ENCODE measurements around the gene SCNN1A.

Gene SCNN1A

GRCh38 chr12:6315704-6316597 is 59.4 kb downstream of the SCNN1A start:
- no peak for DNase-seq

DNA sequence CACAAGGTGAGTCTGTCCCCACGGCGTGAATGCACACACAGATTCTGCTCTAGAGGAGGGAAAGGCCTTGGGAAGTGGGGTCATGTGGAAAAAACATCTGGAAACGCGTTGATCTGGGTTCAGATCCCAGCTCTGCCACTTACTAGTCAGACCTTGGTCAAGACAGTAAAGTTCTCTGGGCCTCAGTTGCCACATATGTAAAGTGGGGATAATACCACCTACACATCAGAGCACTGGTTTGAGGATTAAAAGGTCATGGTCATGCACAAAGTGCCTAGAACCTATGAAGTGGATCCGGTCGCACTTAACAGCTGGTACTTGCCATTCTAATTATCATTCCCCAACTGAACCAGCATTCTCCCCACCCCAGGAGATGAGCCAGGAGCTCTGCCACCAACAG is 60.2 kb downstream of the SCNN1A start:
- DNase-seq: no peak

DNA sequence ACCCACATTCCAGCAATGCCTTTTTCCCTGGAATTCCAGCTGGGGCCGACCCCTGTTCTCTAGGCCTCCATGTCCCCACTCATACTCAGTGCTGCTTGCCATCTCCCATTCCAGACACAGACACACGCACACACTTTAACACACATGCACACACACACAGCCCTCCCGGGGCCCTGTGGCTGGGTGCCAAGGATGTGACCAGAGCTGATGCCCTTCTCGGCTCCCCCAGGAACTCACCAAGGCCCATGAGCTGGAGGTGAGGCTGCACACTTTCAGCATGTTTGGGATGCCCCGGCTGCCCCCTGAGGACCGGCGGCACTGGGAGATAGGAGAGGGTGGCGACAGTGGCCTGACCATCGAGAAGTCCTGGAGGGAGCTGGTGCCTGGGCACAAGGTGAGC is 60.6 kb downstream of the SCNN1A start:
- no peak for DNase-seq

DNA sequence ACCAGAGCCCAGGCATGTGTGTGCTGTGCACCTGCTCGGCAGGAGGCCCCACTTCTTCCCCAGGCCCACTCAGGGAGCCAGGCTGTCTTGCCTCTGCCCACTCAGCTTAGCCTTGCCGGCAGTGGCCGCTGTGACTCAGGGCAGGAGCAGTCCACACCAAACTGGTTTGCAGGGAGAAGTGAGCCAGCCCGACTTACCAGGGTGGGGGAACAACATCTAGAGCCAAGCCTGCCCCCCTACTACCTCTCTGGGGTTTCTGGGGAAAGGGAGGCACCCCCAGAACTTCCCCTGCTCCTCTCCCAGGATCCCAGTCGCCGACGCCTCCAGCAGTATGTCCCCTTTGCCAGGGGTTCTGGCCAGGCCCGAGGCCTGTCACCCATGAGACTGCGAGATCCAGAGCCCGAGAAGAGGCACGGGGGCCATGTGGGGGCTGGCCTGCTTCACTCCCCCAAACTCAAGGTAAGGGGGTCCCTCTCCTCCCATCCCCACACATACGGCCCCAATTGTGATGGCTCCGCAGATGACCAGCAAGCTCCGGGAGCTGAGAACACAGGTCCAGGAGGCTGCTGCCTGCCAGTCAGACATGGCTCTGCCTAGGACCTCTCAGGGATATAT is 61.9 kb downstream of the SCNN1A start:
- DNase-seq: no peak

DNA sequence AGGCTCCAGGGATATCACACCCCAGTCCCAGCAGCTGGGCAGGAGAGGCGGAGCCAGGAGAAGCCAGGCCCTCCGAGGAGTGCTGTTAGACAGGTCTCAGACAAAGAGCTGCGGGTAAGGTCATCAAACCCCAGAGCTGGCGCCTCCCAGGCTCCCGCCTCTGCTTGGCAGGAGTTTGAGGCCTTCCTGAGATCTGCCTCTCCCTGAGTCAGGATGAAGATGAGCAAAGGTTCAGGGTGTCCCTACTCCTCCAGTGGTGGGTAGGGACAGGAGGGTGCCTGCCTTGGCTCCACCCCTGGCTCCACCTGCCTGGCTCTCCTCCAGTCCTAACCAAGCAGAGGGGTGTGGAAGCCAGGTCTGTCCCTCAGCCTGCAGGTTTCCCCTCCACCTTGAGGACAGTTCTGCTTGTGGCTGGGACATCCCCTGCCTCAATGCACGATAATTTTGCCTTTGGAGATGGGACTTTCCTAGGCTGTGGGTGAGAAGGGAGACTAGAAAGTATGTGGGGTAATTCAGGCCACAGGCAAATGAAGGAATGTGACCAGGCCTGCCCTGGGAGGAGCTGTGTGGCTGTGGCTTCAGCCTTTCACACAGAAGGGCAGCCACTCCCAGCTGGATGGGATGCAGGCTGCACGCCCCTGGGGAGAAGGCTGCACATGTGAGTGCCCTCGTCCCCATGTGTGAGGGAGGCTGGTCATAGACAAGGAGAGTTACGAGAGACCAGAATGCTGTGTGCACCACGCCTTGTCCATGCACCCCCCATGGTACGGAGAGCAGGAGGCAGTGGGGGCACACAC is 62.6 kb downstream of the SCNN1A start:
- DNase-seq: no peak

- no peak for DNase-seq
These were observed 63.4 kb downstream of the SCNN1A start for GRCh38 chr12:6311822-6312528.

- no peak for DNase-seq
These were observed 64.4 kb downstream of the SCNN1A start for GRCh38 chr12:6310771-6311610.

GRCh38 chr12:6307529-6307928 is 67.8 kb downstream of the SCNN1A start:
- DNase-seq: no peak

- no peak for DNase-seq
These were observed 68.7 kb downstream of the SCNN1A start for GRCh38 chr12:6306599-6307220.

DNA sequence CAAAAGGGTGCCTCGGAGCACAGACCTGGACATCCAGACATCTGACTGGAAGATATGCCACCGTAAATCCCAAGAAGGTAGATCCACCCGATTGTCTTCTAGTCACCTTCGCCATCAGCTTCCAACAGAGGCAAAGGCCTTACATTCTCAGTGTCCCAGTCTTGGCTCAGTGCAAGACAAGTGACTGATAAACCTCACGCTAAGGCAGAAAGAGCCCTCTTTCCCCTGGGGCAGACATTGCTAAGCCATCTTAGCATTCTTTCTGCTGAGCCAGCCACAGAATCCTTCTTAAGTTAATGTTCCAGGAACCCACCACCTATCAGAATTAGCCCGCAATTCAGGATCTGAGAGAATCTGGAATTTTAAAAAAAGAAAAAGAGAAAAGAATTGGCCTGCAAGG is 69.2 kb downstream of the SCNN1A start:
- no peak for DNase-seq

DNA sequence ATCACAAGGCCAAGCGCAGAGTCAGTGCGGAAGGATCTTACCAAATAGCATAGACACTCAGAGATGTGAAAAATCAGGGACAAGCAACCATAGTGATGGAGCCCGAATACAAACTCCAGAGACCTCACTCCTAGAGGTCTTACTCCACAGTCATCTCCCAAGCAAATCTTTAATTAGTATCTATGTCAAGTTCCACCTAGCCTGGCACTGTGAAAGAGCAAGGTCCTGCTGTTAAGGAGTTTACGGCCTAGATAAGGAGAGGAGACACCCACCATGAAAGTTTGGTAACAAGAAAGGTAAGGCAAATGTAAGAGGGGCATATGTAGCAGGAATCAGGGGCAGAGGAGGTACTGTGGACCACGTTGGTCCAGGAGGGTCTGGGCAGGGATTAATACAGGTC is 72.3 kb downstream of the SCNN1A start:
- DNase-seq: no peak

DNA sequence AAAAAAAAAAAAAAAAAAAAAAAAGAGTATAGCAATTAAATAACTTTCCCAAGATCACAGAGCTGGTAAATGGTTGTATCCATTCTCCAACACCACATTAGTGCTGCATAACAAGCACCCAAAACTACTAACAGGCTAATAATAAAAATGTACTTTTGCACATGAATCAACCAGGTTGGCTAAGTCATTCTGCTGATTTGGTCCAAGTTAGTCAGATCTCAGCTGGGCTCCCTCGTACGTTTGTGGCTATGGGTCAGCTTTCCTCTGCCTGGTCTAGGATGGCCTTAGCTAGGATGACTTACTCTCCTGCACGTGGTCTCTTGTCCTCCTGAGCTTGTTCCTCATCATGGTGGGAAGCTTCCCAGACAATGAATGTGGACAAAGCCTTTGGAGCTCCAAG is 72.7 kb downstream of the SCNN1A start:
- DNase-seq: no peak

- DNase-seq: no peak
These were observed 73.6 kb downstream of the SCNN1A start for GRCh38 chr12:6301721-6302120.

- no peak for DNase-seq
These were observed 78.2 kb downstream of the SCNN1A start for GRCh38 chr12:6297170-6297569.

Data from fibroblast of skin of right biceps (primary cell).